ENCODE measurements around the gene NCR3LG1. TPM values are rescaled to one million over a fixed set of nuclear protein-coding genes. Genes with fewer than 3 reads are reported as not detected.

The NCR3LG1 gene
- total and polyA plus RNA-seq, 2 donors (not counting 3 experiments of a cell fraction or from before 2014, with no cell fraction given) = 2.2 to 8.1 TPM

- DNase-seq (ENCODE audit: low read depth, low spot score) (no peak), FAIRE-seq (no peak)
- TF ChIP-seq CTCF (IDR thresholded peaks at IDR 0.05; ENCODE audit: extremely low read depth in 1 of 2, insufficient read depth in 1 of 2, low read depth in 1 of 2, low read length in 2 of 2) (no peak), FOS (IDR thresholded peaks at IDR 0.05; ENCODE audit: borderline replicate concordance, insufficient read depth, low read length) (no peak), POLR2AphosphoS5 (IDR thresholded peaks at IDR 0.05; ENCODE audit: insufficient read depth, low read depth, low read length) (no peak), MAX (IDR thresholded peaks at IDR 0.05; ENCODE audit: insufficient read depth, insufficient read length) (no peak), GATA2 (IDR thresholded peaks at IDR 0.05; ENCODE audit: insufficient read depth, insufficient read length, low read depth, low read length) (no peak), JUN (IDR thresholded peaks at IDR 0.05; ENCODE audit: borderline replicate concordance, insufficient read depth, insufficient read length, low read depth) (no peak), MYC (IDR thresholded peaks at IDR 0.05; ENCODE audit: low read depth, low read length) (no peak), EZH2 (IDR thresholded peaks at IDR 0.05; ENCODE audit: borderline replicate concordance, low read depth, low read length, severe bottlenecking) (no peak), POLR2A (IDR thresholded peaks at IDR 0.05; ENCODE audit: low read depth, low read length) (no peak)
- Histone ChIP-seq H2AFZ (ENCODE audit: low read depth, low read length) (no peak overlapping the region), H3K27ac (ENCODE audit: insufficient read depth, low read depth, low read length) (no peak overlapping the region), H3K27me3 (ENCODE audit: control insufficient read depth in 2 of 2, insufficient read depth in 2 of 2, low read length in 2 of 2) (no peaks in the 10 kb centered on the region), H3K4me1 (ENCODE audit: control insufficient read depth, extremely low read depth, insufficient read depth, low read length) (peaks cover 16% of the 10 kb centered on the region), H3K79me2 (ENCODE audit: control insufficient read depth, insufficient read depth, low read length) (peaks cover 3% of the 10 kb centered on the region), H4K20me1 (replicated peaks; ENCODE audit: control insufficient read depth, extremely low read depth, insufficient read depth, low read length) (no peaks in the 10 kb centered on the region), H3K4me2 (ENCODE audit: insufficient read depth, low read length) (peak overlapping the region; percentile 97), H3K36me3 (ENCODE audit: control insufficient read depth in 2 of 2, extremely low read depth in 1 of 2, insufficient read depth in 2 of 2, low read length in 2 of 2) (no peaks in the 10 kb centered on the region), H3K4me3 (replicated peaks in 1 of 3; ENCODE audit: insufficient read depth in 1 of 3, low read depth in 1 of 3, low read length in 3 of 3) (no peak overlapping the region), H3K9me3 (replicated peaks; ENCODE audit: control insufficient read depth, insufficient read depth, low read length) (no peaks in the 10 kb centered on the region), H3K9me1 (replicated peaks; ENCODE audit: control insufficient read depth, extremely low read depth, insufficient read depth, low read length) (no peaks in the 10 kb centered on the region), H3K9ac (replicated peaks; ENCODE audit: extremely low read depth, insufficient read depth, low read length) (no peak overlapping the region)
- ChIA-PET CTCF (interaction anchor here (0.6 kb wide), 1 partner anchor 83 kb away, joined by 3 read pairs; no protein-coding TSS in a partner anchor), POLR2A (interaction anchor here (0.6 kb wide), 1 partner anchor 141 kb away, joined by 5 read pairs; no protein-coding TSS in a partner anchor)
- BruUV-seq (replicated peaks) = no TSS peak
- dilution Hi-C loops (cut with MboI; ENCODE audit: extremely low pct_ligation_motif_present, low sequenced_read_pairs) (no loop called here), intact Hi-C loops (cut with micrococcal nuclease) (loop anchor here (1.0 to 5.0 kb wide), 3 partner anchors 120 to 1042 kb away; partner anchors contain the start of gene LDHA)
These were observed 987 bp upstream of the NCR3LG1 start for GRCh38 chr11:17350455-17351171.

Data from endothelial cell of umbilical vein (primary cell).